HG02943 (cell line): ENCODE measurements around the gene TUFM.
A peak's percentile ranks its signal among the peaks of the same experiment; 100 is the strongest.
"Not testable (repeated sequence)": the region's sequence is repeated elsewhere in the genome, so short reads cannot be mapped to it uniquely, and the experiment has no call there.

Experiments
- ATAC-seq: cut with Tn5 transposase; IDR thresholded peaks from one replicate; pipeline ENCODE4 v1.9.1; 2021; ENCODE audit warnings: mild to moderate bottlenecking, low read depth, moderate library complexity; ENCODE audit not compliant: unreplicated experiment

The TUFM gene

GRCh38 chr16:28876019-28876659, 30.0 kb upstream of the TUFM start:
- no peak for ATAC-seq

- no peak for ATAC-seq
Observed at GRCh38 chr16:28875134-28876018, 29.2 kb upstream of the TUFM start.

GRCh38 chr16:28874406-28874805, 28.3 kb upstream of the TUFM start:
- ATAC-seq = no peak

- no peak for ATAC-seq
Observed at GRCh38 chr16:28873543-28874201, 27.5 kb upstream of the TUFM start.

- no peak for ATAC-seq
Observed at GRCh38 chr16:28872952-28873351, 26.8 kb upstream of the TUFM start.

GRCh38 chr16:28869201-28869600, 23.1 kb upstream of the TUFM start:
- no peak for ATAC-seq

- not testable (repeated sequence) for ATAC-seq
Observed at GRCh38 chr16:28867646-28868045, 21.5 kb upstream of the TUFM start.

- no peak for ATAC-seq
Observed at GRCh38 chr16:28867241-28867640, 21.1 kb upstream of the TUFM start.

- ATAC-seq = no peak
Observed at GRCh38 chr16:28866454-28866804, 20.3 kb upstream of the TUFM start.

- ATAC-seq = no peak
Observed at GRCh38 chr16:28865722-28866453, 19.7 kb upstream of the TUFM start.

- no peak for ATAC-seq
Observed at GRCh38 chr16:28865001-28865688, 19.0 kb upstream of the TUFM start.

GRCh38 chr16:28863929-28864793, 18.0 kb upstream of the TUFM start:
- no peak for ATAC-seq

- ATAC-seq = no peak
Observed at GRCh38 chr16:28859326-28859725, 13.2 kb upstream of the TUFM start.

- ATAC-seq = no peak
Observed at GRCh38 chr16:28858421-28858820, 12.3 kb upstream of the TUFM start.

GRCh38 chr16:28846933-28847273, 755 bp upstream of the TUFM start:
- ATAC-seq = no peak

- peak; percentile 5 for ATAC-seq
Observed at GRCh38 chr16:28845761-28846079, 428 bp downstream of the TUFM start.

- ATAC-seq = no peak
Observed at GRCh38 chr16:28845293-28845692, 855 bp downstream of the TUFM start.

GRCh38 chr16:28844226-28844885, 1.8 kb downstream of the TUFM start:
- no peak for ATAC-seq

- ATAC-seq = no peak
Observed at GRCh38 chr16:28843766-28844165, 2.4 kb downstream of the TUFM start.
